Mammary epithelial cell (primary cell): ENCODE results near the gene LCN10.

Experiments
- CTCF ChIP-seq, 2 donors: IDR thresholded peaks in 1 of 2; conservative IDR thresholded peaks in 1 of 2; 2 replicates each; pipeline ENCODE4 v1.5.1; 2011 to 2012; ENCODE audit warnings: inconsistent platforms in 2 of 2, low read length in 2 of 2, mild to moderate bottlenecking in 2 of 2, control low read depth in 1 of 2, low read depth in 1 of 2; ENCODE audit not compliant: insufficient read depth in 1 of 2; ENCODE audit errors: extremely low read depth in 1 of 2
- EZH2 ChIP-seq: IDR thresholded peaks from 2 replicates; pipeline ENCODE4 v1.6.1; 2012; ENCODE audit warnings: low read length, inconsistent platforms, borderline replicate concordance

GRCh38 chr9:136773386-136774044 is 30.8 kb upstream of the LCN10 start:
- TF ChIP-seq CTCF (conservative IDR thresholded peaks at IDR 0.05 in 1 of 2, IDR thresholded peaks at IDR 0.05 in 1 of 2; ENCODE audit: extremely low read depth in 1 of 2, insufficient read depth in 1 of 2, low read depth in 1 of 2, low read length in 2 of 2) (no peak), EZH2 (no peak)
